MM.1S (cell line): ENCODE measurements around the gene ANKHD1.
"Not testable (repeated sequence)": the region's sequence is repeated elsewhere in the genome, so short reads cannot be mapped to it uniquely, and the experiment has no call there.

ENCODE experiments used
- DNase-seq: peaks from one replicate; pipeline ENCODE4 v3.0.0-alpha.2; 2015
- H2AFZ ChIP-seq: fragments of 300-600 bp; sonication (generic); 2 replicates; pipeline ENCODE4 v1.6.0; 2016; ENCODE audit warnings: antibody characterized with exemption, low read length
- H3F3A ChIP-seq: fragments of 300-600 bp; sonication (generic); 2 replicates; pipeline ENCODE4 v1.6.1; 2016; ENCODE audit warnings: mild to moderate bottlenecking, antibody characterized with exemption, low read length, moderate library complexity, mixed read lengths; ENCODE audit not compliant: insufficient read depth
- H3K27ac ChIP-seq: fragments of 300-600 bp; sonication (generic); 2 replicates; pipeline ENCODE4 v1.5.1; 2016; ENCODE audit warnings: mild to moderate bottlenecking, low read length
- H3K27me3 ChIP-seq: fragments of 300-600 bp; sonication (generic); replicated peaks from 2 replicates; pipeline ENCODE4 v1.6.0; 2016; ENCODE audit warnings: low read length; ENCODE audit not compliant: insufficient read depth
- H3K36me3 ChIP-seq: fragments of 300-600 bp; sonication (generic); replicated peaks from 2 replicates; pipeline ENCODE4 v1.6.1; 2016; ENCODE audit warnings: mild to moderate bottlenecking, low read length, mixed read lengths; ENCODE audit not compliant: insufficient read depth
- H3K4me1 ChIP-seq: fragments of 300-600 bp; sonication (generic); 2 replicates; pipeline ENCODE4 v1.6.1; 2016; ENCODE audit warnings: low read length, mixed read lengths
- H3K4me2 ChIP-seq: fragments of 300-600 bp; sonication (generic); 2 replicates; pipeline ENCODE4 v1.6.0; 2016; ENCODE audit warnings: low read depth, low read length
- H3K4me3 ChIP-seq: fragments of 300-600 bp; sonication (generic); 2 replicates; pipeline ENCODE4 v1.5.1; 2016; ENCODE audit warnings: low read length, mixed read lengths
- H3K79me2 ChIP-seq: fragments of 300-600 bp; sonication (generic); 2 replicates; pipeline ENCODE4 v1.6.1; 2016; ENCODE audit warnings: mixed run types, low read length, mixed read lengths
- H3K9ac ChIP-seq: fragments of 300-600 bp; sonication (generic); 2 replicates; pipeline ENCODE4 v1.6.1; 2016; ENCODE audit warnings: low read length, mixed read lengths
- H3K9me2 ChIP-seq: fragments of 300-600 bp; sonication (generic); replicated peaks from 2 replicates; pipeline ENCODE4 v1.6.1; 2016; ENCODE audit warnings: mild to moderate bottlenecking, low read length, mixed read lengths; ENCODE audit not compliant: insufficient read depth
- H3K9me3 ChIP-seq: fragments of 300-600 bp; sonication (generic); replicated peaks from 2 replicates; pipeline ENCODE4 v1.6.1; 2016; ENCODE audit warnings: mild to moderate bottlenecking, low read length, mixed read lengths; ENCODE audit not compliant: insufficient read depth
- H4K20me1 ChIP-seq: fragments of 300-600 bp; sonication (generic); 2 replicates; pipeline ENCODE4 v1.6.1; 2016; ENCODE audit warnings: mild to moderate bottlenecking, low read length, moderate library complexity, mixed read lengths; ENCODE audit not compliant: insufficient read depth
- EZH2 ChIP-seq: fragments of 300-600 bp; sonication (generic); optimal IDR thresholded peaks from 2 replicates; pipeline ENCODE3; 2017; ENCODE audit warnings: low read depth, mild to moderate bottlenecking, antibody characterized with exemption, low read length, mixed read lengths
- EZH2phosphoT487 ChIP-seq: fragments of 300-600 bp; sonication (generic); IDR thresholded peaks from 2 replicates; pipeline ENCODE4 v1.6.1; 2018; ENCODE audit warnings: antibody characterized with exemption, low read length
- TF ChIP-seq, protein P1 (sequence below): fragments of 300-600 bp; sonication (generic); IDR thresholded peaks from 2 replicates; pipeline ENCODE4 v1.5.1; 2016; ENCODE audit warnings: antibody characterized with exemption, low read length, mixed read lengths

Gene ANKHD1

GRCh38 chr5:140480310-140481014 is 78.8 kb downstream of the ANKHD1 start:
- no peak for DNase-seq

GRCh38 chr5:140481758-140482157 is 80.1 kb downstream of the ANKHD1 start:
- no peak overlapping the region for H3K4me3 ChIP-seq
- H3K36me3 ChIP-seq, result peaks cover 5% of the 10 kb centered on the region; the same call in 1 of the 2 replicates
- H3F3A ChIP-seq, result 0 out of 2 replicates have a peak, but pooled peaks cover 3% of the 10 kb centered on the region
- no peaks in the 10 kb centered on the region for H3K4me1 ChIP-seq
- H3K27me3 ChIP-seq, result no peaks in the 10 kb centered on the region
- no peak overlapping the region for H2AFZ ChIP-seq
- H3K4me2 ChIP-seq, result no peak overlapping the region
- DNase-seq, result no peak
- H4K20me1 ChIP-seq, result no peaks in the 10 kb centered on the region
- H3K79me2 ChIP-seq, result no peaks in the 10 kb centered on the region
- TF ChIP-seq EZH2 (no peak), EZH2phosphoT487 (no peak)
- TF ChIP-seq, protein P1, sequence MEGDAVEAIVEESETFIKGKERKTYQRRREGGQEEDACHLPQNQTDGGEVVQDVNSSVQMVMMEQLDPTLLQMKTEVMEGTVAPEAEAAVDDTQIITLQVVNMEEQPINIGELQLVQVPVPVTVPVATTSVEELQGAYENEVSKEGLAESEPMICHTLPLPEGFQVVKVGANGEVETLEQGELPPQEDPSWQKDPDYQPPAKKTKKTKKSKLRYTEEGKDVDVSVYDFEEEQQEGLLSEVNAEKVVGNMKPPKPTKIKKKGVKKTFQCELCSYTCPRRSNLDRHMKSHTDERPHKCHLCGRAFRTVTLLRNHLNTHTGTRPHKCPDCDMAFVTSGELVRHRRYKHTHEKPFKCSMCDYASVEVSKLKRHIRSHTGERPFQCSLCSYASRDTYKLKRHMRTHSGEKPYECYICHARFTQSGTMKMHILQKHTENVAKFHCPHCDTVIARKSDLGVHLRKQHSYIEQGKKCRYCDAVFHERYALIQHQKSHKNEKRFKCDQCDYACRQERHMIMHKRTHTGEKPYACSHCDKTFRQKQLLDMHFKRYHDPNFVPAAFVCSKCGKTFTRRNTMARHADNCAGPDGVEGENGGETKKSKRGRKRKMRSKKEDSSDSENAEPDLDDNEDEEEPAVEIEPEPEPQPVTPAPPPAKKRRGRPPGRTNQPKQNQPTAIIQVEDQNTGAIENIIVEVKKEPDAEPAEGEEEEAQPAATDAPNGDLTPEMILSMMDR, result no peak
- no peaks in the 10 kb centered on the region for H3K9me3 ChIP-seq
- H3K27ac ChIP-seq, result no peak overlapping the region
- H3K9ac ChIP-seq, result no peak overlapping the region
- no peaks in the 10 kb centered on the region for H3K9me2 ChIP-seq

More at GRCh38 chr5:140480310-140481014, 78.8 kb downstream of the ANKHD1 start:
- Histone ChIP-seq H3K79me2 (no peaks in the 10 kb centered on the region), H3K4me2 (no peak overlapping the region), H3K4me3 (no peak overlapping the region), H3K4me1 (no peaks in the 10 kb centered on the region), H3K36me3 (no peaks in the 10 kb centered on the region; the same call in 1 of the 2 replicates), H3K27me3 (no peaks in the 10 kb centered on the region), H4K20me1 (no peaks in the 10 kb centered on the region), H2AFZ (no peak overlapping the region), H3K27ac (no peak overlapping the region), H3K9me3 (no peaks in the 10 kb centered on the region), H3F3A (0 out of 2 replicates have a peak, but pooled peaks cover 3% of the 10 kb centered on the region), H3K9me2 (no peaks in the 10 kb centered on the region), H3K9ac (no peak overlapping the region)
- TF ChIP-seq EZH2, result no peak
- TF ChIP-seq, protein P1, result no peak
- TF ChIP-seq EZH2phosphoT487, result no peak

GRCh38 chr5:140483055-140483454 is 81.4 kb downstream of the ANKHD1 start:
- H3K9me2 ChIP-seq, result no peaks in the 10 kb centered on the region
- no peak for DNase-seq
- peaks cover 13% of the 10 kb centered on the region; the same call in 1 of the 2 replicates for H3K36me3 ChIP-seq
- no peaks in the 10 kb centered on the region for H3K27me3 ChIP-seq
- H3K27ac ChIP-seq, result no peak overlapping the region
- 0 out of 2 replicates have a peak, but pooled peaks cover 3% of the 10 kb centered on the region for H3F3A ChIP-seq
- H4K20me1 ChIP-seq, result no peaks in the 10 kb centered on the region
- no peaks in the 10 kb centered on the region for H3K79me2 ChIP-seq
- H3K9ac ChIP-seq, result no peak overlapping the region
- no peaks in the 10 kb centered on the region for H3K4me1 ChIP-seq
- H2AFZ ChIP-seq, result no peak overlapping the region
- no peaks in the 10 kb centered on the region for H3K9me3 ChIP-seq
- no peak overlapping the region for H3K4me2 ChIP-seq
- H3K4me3 ChIP-seq, result no peak overlapping the region
- TF ChIP-seq, protein P1, result no peak
- TF ChIP-seq EZH2, result no peak
- no peak for TF ChIP-seq EZH2phosphoT487

DNA sequence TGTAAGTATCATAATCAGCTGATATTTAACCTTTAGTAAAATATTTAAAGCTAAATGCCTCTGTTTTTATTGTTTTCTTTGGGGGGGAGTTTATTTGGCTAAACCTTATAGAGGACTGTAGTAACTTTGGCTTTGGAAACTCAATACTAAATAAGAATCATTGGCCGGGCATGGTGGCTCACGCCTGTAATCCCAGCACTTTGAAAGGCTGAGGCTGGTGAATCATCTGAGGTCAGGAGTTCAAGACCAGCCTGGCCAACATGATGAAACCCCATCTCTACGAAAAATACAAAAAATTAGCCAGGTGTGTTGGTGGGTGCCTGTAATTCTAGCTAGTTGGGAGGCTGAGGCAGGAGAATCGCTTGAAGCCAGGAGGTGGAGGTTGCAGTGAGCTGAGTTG is 86.5 kb downstream of the ANKHD1 start:
- not testable (repeated sequence) for H3K4me2 ChIP-seq, H3K27me3 ChIP-seq, H3K4me1 ChIP-seq, DNase-seq, H3F3A ChIP-seq, H3K4me3 ChIP-seq, H3K27ac ChIP-seq, H2AFZ ChIP-seq, H3K9ac ChIP-seq, H4K20me1 ChIP-seq, H3K9me2 ChIP-seq, H3K9me3 ChIP-seq, H3K79me2 ChIP-seq
- peaks cover 19% of the 10 kb centered on the region; the same call in 1 of the 2 replicates for H3K36me3 ChIP-seq
